AG04450 (cell line): Measurements from ENCODE around the gene CWC15. TPM values are rescaled to one million over a fixed set of nuclear protein-coding genes. Genes with fewer than 3 reads are reported as not detected.

ENCODE experiments used
- CTCF ChIA-PET: fragments of 300-600, 350-600 bp; formaldehyde crosslinking; extraction: SDS; loops from one replicate; lab custom pipeline; 2022; ENCODE audit warnings: antibody characterized with exemption, inconsistent platforms; lab: Charles Lee
- POLR2A ChIA-PET: fragments of 350-600 bp; formaldehyde crosslinking; extraction: SDS; loops from one replicate; lab custom pipeline; 2021; ENCODE audit warnings: antibody characterized with exemption, inconsistent platforms; lab: Yijun Ruan, JAX
- DNase-seq: peaks from one replicate; pipeline ENCODE4 v3.0.0-alpha.2; 2011; ENCODE audit warnings: low read depth, low spot score
- H3K27ac ChIP-seq: one replicate; pipeline ENCODE4 v1.5.1; 2012; ENCODE audit warnings: low read depth, low read length, control low read depth
- H3K27me3 ChIP-seq: one replicate; pipeline ENCODE4 v1.6.0; 2012; ENCODE audit warnings: low read length; ENCODE audit not compliant: control insufficient read depth, insufficient read depth
- H3K4me3 ChIP-seq: 2 replicates; pipeline ENCODE4 v1.5.1; 2011; ENCODE audit warnings: mild to moderate bottlenecking, low read depth, low read length, control low read depth
- H3K9me3 ChIP-seq: 2 replicates; pipeline ENCODE4 v1.5.1; 2012; ENCODE audit warnings: low read length; ENCODE audit not compliant: control insufficient read depth, insufficient read depth
- CTCF ChIP-seq: IDR thresholded peaks from 2 replicates; pipeline ENCODE4 v1.5.1; 2011; ENCODE audit warnings: low read depth, low read length, control low read depth, inconsistent platforms
- polyA plus RNA-seq: library from polyadenylated mRNA; depleted of rRNA; stranded (reverse); fragments of >200 nt; gene quantifications from 2 replicates; pipeline ENCODE4 v1.2.3, GENCODE V29; 2011

CWC15 gene
- polyA plus RNA-seq, 1 experiment = 61.9 TPM

GRCh38 chr11:94941131-94941530 is 32.2 kb downstream of the CWC15 start:
- Histone ChIP-seq H3K27me3 (no peaks in the 10 kb centered on the region), H3K4me3 (no peak overlapping the region), H3K27ac (no peak overlapping the region), H3K9me3 (peaks cover 4% of the 10 kb centered on the region; the same call in 1 of the 2 replicates)
- TF ChIP-seq CTCF = no peak
- DNase-seq = no peak
- POLR2A ChIA-PET = no interaction called here
- CTCF ChIA-PET = interaction anchor here (0.6 to 1.2 kb wide), 2 partner anchors 43 to 318 kb away, joined by 4 to 11 read pairs; no protein-coding TSS in a partner anchor

GRCh38 chr11:94939346-94939745 is 34.0 kb downstream of the CWC15 start:
- Histone ChIP-seq H3K4me3 (no peak overlapping the region), H3K27ac (no peak overlapping the region), H3K9me3 (peaks cover 4% of the 10 kb centered on the region; the same call in 1 of the 2 replicates), H3K27me3 (no peaks in the 10 kb centered on the region)
- no peak for DNase-seq
- no peak for TF ChIP-seq CTCF
- ChIA-PET POLR2A (interaction anchor here (1.5 kb wide), 1 partner anchor 12 kb away, joined by 4 read pairs; no protein-coding TSS in a partner anchor), CTCF (no interaction called here)

- peaks cover 4% of the 10 kb centered on the region; the same call in 1 of the 2 replicates for H3K9me3 ChIP-seq
- H3K4me3 ChIP-seq = no peak overlapping the region
- CTCF ChIA-PET = no interaction called here
- no peaks in the 10 kb centered on the region for H3K27me3 ChIP-seq
- no peak for DNase-seq
- TF ChIP-seq CTCF = no peak
- POLR2A ChIA-PET = interaction anchor here (1.5 kb wide), 1 partner anchor 11 kb away, joined by 4 read pairs; no protein-coding TSS in a partner anchor
- H3K27ac ChIP-seq = peak overlapping the region; percentile 63
Observed at GRCh38 chr11:94938095-94939055, 35.0 kb downstream of the CWC15 start.

GRCh38 chr11:94934846-94935245 is 38.5 kb downstream of the CWC15 start:
- no peak overlapping the region for H3K4me3 ChIP-seq
- H3K27me3 ChIP-seq = no peaks in the 10 kb centered on the region
- POLR2A ChIA-PET = interaction anchor here (1.0 kb wide), 2 partner anchors 11 to 39 kb away, joined by 3 read pairs; partner anchors contain the start of genes CWC15 and KDM4D
- H3K27ac ChIP-seq = no peak overlapping the region
- H3K9me3 ChIP-seq = no peaks in the 10 kb centered on the region
- TF ChIP-seq CTCF = no peak
- CTCF ChIA-PET = interaction anchor here (1.2 kb wide), 1 partner anchor 37 kb away, joined by 4 read pairs; no protein-coding TSS in a partner anchor
- no peak for DNase-seq
